C4-2B (cell line): ENCODE results near the gene GPR27.

Experiments used
- H3K27ac ChIP-seq: fragments of 450-650 bp; 2 replicates; pipeline ENCODE4 v1.5.1; 2017
- CTCF ChIP-seq: fragments of 450-650 bp; conservative IDR thresholded peaks from 2 replicates; pipeline ENCODE4 v1.5.1; 2017; ENCODE audit warnings: mild to moderate bottlenecking
- ZFX ChIP-seq: fragments of 450-650 bp; IDR thresholded peaks from 2 replicates; pipeline ENCODE4 v1.6.1; 2017

Gene GPR27

GRCh38 chr3:71753701-71754609 lies at the start of gene GPR27:
TSS of gene GPR27 (plus strand) at chr3:71753855. CDS start at chr3:71754050, 195 bp downstream.
- H3K27ac ChIP-seq, result no peak within 1 kb of the TSS
- TF ChIP-seq ZFX (peak; percentile 64), CTCF (no peak)

GRCh38 chr3:71704915-71705314 lies 48.7 kb upstream of the GPR27 start:
- no peak overlapping the region for H3K27ac ChIP-seq

GRCh38 chr3:71705681-71706080 lies 48.0 kb upstream of the GPR27 start:
- H3K27ac ChIP-seq, result no peak overlapping the region
- TF ChIP-seq CTCF, result no peak
- no peak for TF ChIP-seq ZFX

More at GRCh38 chr3:71704915-71705314, 48.7 kb upstream of the GPR27 start:
- TF ChIP-seq CTCF (no peak), ZFX (no peak)

- TF ChIP-seq CTCF (no peak), ZFX (no peak)
- no peak overlapping the region for H3K27ac ChIP-seq
These were observed 46.1 kb upstream of the GPR27 start for GRCh38 chr3:71707595-71707994.

- TF ChIP-seq CTCF (no peak), ZFX (no peak)
- H3K27ac ChIP-seq, result no peak overlapping the region
These were observed 45.1 kb upstream of the GPR27 start for GRCh38 chr3:71708476-71709105.

- H3K27ac ChIP-seq, result no peak overlapping the region
- TF ChIP-seq CTCF (no peak), ZFX (no peak)
These were observed 43.6 kb upstream of the GPR27 start for GRCh38 chr3:71709908-71710511.
